Measurements from ENCODE around the gene ZNF460.

Gene ZNF460

DNA sequence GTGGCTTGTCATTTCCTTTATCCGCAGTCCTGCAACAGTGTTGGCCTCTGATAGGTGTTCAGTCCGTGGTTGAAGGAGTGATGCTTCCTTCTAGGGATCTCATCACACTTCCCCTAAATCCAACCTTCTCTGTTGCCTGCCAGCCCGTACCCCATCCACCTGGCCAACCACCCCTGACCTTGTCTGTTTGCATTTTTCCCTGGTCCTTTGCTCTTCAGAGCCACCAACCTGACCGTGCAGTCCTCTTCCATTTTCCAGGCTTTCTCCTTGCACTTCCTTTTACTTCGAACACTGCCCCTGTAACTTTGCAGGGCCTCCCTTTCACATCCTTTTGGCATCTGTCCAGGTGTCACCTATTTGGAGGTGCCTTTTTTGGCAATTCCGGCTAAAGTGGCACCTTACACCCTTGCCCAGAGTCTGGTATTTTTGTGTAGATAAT, 696 bp downstream of the ZNF460 start:
- DNase-seq (ENCODE audit: low read depth), result no peak

DNA sequence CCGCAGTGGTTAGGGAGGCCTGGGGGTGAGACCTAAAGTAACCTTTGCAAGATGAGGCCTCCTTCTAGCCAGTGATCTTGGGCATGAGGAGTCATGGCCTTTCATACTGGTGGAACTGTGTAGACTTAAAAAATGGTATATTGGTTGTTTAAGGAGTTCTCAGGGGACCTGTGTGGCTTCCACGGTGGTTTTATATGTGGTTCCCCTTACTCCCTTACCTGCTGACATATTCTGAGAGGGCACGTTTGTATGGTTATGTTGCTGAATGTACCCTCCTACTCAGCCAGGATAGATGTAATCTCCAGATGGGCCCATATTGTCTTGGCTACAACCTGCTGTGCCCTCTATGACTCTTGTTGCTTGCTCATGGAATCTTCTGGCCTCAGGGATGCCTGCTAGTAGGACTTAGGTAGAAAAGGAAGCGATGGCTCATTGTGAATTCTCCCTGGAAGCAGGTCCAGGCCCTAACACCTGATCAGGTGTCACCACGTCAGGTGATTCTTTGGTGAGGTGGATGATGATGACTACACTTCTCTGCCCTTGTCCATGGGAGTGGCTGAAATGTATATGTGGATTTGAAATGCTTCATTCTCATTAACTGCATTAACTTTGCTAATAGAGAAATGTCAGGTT, 1.8 kb downstream of the ZNF460 start:
- no peak for DNase-seq (ENCODE audit: low read depth)

DNA sequence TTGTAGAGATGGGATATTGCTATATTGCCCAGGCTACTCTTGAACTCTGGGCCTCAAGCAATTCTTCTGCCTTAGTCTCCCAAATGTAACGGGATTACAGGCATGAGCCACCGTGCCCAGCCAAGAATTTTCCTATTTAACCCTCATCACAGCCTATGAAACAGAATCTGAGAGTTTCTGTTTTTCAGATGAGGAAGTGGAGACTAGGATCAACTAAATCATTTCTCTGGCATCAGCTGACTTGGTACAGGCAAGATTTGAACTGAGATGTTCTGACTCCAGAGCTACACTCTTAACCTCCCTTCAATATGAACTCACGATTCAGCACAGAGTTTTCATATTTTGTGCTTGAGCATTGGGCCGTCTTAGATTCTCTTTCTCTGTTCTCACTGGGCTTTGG, 8.1 kb downstream of the ZNF460 start:
- DNase-seq (ENCODE audit: low read depth), result no peak

DNA sequence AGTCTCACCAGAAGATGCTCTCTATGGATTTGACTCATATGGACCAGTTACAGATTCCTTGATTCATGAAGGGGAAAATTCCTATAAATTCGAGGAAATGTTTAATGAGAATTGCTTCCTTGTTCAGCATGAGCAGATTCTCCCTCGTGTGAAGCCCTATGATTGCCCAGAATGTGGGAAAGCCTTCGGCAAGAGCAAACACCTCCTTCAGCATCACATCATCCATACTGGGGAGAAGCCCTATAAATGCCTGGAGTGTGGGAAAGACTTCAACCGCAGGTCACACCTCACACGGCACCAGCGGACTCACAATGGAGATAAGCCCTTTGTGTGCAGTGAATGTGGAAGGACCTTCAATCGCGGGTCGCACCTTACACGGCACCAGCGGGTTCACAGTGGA, 10.7 kb downstream of the ZNF460 start:
- DNase-seq (ENCODE audit: low read depth), result no peak

DNA sequence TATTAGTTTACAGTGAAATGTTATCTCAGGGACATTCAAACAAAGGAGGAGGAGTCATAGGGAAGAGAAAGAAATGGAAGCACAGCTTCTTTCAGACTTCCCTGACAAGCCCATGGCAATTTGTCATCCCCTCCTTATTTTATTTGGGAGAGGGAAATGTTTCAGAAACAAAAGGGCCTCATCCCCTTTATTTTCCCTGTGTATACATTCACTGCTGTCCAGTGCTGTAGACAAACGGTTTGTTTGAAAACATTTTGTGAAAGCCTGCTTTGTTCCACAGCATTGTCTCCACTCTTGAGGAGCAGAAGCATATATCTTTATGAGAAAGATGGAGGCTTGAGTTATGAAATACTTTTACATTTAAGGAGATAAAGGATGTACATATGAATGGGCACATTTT, 12.3 kb downstream of the ZNF460 start:
- DNase-seq (ENCODE audit: low read depth), result no peak

DNA sequence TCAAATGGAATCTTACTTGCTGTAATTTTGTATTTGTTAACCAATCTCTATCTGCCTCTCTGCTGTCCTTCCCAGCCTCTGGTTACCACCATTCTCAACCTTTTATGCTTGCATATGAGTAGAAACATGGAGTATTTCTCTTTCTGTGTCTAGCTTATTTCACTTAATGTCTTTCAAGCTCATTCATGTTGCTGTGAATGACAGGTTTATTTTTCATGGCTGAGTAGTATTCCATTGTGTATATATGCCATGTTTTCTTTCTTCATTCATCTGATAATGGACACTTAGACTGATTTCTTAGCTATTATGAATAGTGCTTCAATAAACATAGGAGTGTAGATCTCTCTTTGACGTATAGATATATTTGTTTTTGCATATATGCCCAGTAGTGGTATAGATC, 13.4 kb downstream of the ZNF460 start:
- no peak for DNase-seq (ENCODE audit: low read depth)

DNA sequence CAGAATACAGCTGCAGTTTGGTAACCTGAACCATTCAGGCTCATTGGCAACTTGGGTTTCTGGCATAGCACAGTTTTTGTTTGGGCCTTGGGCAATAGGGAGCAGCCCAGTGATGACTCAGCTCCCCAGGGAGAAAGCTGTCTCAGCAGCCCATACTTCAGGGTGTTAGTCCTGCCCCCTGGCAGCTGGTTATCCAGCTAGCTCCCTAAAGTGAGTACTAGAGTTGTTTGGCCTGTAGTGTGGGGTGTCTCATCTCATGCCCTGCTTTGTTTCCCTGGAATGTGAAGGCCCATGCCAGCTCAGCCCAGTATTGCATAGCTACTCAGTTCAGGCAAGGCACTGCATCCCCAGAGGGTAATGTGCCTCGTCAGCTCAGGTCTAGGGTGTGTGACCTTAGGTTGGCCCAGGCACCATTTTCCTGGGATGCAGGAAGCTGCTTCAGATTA, 21.8 kb downstream of the ZNF460 start:
- DNase-seq (ENCODE audit: low read depth), result no peak

DNA sequence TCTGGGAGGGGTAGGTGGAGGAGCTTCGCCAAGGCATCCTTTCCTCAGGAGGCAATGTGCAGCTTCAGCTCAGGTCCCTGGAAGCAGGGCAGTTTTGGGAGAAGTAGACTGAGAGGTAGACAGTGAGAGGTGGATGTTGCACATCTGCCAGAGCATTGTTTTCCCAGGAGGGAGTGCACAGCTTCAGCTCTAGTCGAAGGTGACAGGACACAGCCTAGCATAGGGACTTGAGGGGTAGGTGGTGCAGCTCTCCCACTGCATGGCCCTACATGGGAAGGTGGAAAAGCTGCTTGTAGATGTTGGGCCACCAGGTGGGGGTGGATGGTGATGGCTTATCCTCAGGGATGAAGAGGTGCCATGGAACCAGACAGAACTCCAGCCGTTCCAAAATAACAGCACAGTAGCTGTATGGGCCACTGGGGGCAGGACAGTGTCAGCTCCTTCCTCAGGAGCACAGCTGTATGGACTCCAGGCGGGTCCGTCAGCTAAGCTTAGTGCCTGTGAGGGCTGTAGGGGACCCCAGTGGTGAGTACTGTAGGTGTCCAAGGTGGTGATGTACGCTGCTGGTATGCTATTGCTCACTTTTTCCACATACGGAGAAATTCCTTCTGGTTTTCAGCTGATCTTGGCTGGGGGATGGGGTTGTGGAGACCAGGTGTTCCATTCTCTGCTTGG, 22.6 kb downstream of the ZNF460 start:
- no peak for DNase-seq (ENCODE audit: low read depth)

DNA sequence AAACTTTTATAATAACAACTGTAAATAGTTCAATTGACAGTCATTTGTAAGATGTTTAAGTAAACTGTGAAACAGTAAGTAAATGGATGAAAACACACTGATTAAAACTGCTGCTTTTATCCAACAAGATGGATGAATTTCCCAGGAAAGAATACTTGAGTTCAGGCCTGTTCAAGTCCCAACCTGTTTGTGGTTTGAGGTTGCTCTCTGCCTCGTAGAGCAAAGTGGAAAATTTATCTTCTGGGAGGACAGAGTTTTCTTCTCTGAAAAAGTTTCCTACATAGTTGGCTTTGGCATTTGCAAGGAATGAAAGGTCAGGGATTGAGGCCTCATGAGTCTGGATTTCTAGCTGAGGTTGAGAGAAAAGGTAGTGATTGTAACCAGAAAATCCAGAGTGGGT, 24.8 kb downstream of the ZNF460 start:
- no peak for DNase-seq (ENCODE audit: low read depth)

DNA sequence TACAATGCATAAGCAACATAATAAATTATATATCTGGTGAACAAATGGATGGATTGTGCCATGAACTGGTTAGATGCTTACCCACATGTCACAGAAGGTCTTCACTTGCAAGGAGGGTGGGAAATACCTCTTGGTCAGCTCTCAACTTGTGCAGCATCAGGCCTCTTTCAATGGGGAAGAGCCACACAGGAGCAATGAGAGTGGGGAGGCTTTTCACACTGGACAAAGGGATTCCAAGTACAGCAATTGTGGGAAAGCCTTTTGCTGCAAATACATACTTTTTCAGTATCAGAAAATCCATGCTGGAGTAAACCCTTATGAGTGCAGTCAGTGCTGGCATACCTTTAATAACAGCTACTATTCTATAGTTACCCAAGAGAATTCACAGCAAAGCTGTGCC, 28.2 kb downstream of the ZNF460 start:
- DNase-seq (ENCODE audit: low read depth), result no peak

DNA sequence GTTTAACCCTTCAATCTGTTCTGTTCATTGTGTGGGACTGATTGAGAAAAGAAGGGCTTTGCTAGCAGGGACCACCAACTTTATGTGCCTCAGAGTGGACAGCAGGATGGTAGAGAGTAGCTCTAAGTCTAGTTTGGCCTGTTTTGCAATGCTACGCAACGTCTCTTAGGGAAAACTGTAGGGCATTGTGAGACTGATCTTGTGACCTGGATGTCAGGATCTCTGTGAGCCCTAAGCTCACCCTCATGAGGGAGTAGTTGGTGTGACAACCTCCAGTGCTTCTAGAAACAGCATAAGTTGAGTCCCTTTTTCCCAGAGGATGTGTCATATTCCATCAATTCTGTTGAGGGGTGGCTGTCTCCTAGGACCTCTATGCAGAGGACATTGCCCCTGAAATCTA, 30.5 kb downstream of the ZNF460 start:
- DNase-seq (ENCODE audit: low read depth), result no peak

DNA sequence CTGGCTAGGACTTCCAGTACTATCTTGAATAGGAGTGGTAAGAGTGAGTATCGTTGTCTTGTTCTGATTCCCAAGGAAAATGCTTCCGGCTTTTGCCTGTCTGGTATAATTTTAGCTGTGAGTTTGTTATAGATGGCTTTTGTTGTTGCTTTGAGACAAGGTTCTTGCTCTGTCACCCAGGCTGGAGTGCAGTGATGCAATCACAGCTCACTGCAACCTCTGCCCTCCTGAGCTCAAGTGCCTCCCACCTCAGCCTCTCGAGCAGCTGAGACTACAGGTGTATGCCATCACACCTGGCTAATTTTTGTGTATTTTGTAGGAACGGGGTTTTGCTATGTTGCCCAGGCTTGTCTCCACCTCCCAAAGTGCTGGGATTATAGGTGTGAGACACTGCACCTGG, 33.9 kb downstream of the ZNF460 start:
- DNase-seq (ENCODE audit: low read depth), result no peak

DNA sequence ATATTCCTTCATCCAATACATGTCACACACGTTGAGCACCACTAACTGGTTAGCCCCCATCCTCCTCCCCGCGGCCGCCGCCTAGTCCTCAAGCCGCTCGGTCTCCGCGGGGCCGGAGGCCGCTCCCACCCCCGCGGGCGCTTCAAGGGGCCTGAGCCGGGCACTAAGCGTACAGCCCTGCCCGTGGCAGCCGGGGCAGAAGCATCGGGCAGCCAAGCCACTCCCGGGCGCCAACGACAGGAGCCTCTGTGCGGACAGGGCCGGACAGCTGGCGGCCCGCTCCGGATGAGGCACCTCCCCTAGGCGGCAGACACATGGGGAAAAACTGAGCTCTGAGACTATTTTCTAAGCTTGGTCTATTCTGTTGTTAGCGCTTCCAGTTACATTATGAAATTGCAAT, 37.2 kb downstream of the ZNF460 start:
- no peak for DNase-seq (ENCODE audit: low read depth)

DNA sequence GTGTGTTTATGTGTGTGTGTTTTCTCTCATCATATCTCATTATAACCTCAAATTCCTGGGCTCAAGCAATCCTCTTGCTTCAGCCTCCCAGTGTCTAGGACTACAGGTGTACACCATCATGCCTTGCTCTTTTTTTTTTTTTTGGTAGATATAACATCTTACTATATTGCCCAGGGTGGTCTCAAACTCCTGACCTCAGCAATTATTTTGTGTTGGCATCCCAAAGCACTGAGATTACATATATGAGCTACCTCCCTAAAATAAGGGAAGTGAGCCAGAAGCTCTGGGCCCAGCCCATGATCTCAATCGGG, 39.5 kb downstream of the ZNF460 start:
- DNase-seq (ENCODE audit: low read depth), result no peak

DNA sequence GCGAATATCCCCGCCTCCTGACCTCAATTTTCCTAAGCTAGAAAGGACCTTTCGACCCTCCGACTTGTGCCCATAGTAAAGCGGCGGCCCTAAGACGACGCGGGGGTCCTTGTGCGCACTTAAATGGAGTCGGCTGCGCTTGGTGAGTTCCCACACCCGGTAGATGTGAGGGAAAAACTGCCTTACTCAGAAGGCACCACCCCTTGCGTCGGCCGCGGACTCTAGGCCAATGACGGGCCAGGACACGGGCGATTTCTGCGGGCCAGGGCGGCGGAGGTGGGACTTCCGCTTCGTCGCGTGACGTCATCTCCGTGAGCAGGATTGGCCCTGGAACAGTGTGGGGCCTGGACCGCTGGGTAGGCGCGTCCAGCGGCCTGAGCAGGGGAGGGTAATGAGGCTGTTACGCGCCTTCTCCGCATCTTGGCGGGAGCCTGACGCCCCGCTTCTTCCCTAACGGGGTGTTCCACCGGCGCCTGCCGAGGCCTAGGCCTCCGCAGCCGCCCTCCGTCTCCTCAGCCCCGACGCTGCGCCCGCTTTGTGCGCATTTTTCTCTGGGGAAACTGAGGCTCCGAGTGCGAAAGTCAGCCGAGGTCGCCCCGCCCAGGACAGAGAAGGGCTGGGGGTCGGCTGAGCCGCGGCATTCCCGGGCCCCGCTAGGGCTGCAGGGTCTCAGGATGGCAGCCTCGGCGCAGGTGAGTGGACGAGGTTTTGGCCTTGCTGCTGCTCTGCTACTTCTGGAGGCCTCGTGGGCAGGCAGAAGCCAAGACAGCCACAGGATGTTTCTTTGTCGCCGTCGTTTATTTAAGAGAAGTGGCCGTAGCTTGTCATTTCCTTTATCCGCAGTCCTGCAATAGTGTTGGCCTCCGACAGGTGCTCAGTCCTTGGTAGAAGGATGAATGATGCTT, 40.1 kb downstream of the ZNF460 start, which contains the start of gene ZNF543:
Gene ZNF543, plus strand, starts transcription at position 293 of the 905 bp plus-strand sequence. Its CDS starts 382 bp downstream, at position 675.
- DNase-seq (ENCODE audit: low read depth), result peak; percentile 88

DNA sequence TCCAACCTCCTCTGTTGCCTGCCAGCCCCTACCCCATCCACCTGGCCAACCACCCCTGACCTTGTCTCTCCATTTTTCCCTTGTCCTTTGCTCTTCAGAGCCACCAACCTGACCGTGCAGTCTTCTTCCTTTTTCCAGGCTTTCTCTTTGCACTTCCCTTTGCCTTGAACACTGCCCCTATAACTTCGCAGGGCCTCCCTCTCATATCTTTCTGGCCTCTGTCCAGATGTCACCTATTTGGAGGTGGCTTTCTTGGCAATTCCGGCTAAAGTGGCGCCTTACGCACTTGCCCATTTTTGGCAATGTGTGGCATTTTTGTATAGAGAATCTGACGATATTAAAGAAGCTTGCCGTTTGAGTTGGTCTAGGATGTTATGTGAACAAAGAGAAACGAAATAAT, 40.8 kb downstream of the ZNF460 start:
- no peak for DNase-seq (ENCODE audit: low read depth)

DNA sequence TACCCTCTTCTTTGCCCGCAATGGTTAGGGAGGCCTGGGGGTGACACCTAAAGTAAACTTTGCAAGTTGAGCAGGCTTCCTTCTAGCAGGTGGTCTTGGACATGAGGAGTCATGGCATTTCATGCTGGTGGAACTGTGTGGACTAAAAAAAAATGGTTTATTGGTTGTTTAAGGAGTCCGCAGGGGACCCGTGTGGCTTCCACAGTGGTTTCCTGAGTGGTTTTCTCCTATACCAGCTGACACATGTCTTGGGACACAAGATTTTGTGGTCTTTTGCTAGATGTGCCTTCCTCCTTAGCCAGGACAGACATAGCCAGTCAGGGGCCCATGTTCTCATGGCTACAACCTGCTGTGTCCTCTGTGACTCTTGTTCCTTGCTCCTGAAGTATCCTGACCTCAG, 41.5 kb downstream of the ZNF460 start:
- DNase-seq (ENCODE audit: low read depth), result no peak

DNA sequence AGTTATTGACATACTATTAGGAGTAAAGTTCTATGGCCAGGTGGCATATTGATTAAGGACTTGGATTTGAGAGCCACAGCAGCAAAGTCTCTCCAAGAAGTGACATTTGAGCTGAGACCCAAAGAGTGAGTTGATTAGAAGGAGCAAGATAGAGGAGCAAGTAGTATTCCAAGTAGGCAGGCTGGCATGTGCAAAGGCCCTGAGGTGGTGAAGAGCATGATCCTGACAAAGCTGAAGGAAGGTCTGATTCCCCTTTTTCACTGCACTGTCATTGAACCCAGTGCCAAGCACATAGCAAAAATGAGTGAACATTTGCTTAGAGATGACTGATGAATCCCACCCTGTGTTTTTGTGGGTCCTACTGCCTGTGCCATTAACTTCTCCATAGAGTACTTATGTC, 44.7 kb downstream of the ZNF460 start:
- no peak for DNase-seq (ENCODE audit: low read depth)

DNA sequence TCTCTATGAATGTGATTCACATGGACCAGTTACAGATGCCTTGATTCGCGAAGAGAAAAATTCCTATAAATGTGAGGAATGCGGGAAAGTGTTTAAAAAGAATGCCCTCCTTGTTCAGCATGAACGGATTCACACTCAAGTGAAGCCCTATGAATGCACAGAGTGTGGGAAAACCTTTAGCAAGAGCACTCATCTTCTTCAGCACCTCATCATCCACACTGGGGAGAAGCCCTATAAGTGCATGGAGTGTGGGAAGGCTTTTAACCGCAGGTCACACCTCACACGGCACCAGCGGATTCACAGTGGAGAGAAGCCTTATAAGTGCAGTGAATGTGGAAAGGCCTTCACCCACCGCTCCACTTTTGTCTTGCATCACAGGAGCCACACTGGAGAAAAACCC, 47.7 kb downstream of the ZNF460 start:
- DNase-seq (ENCODE audit: low read depth), result no peak

DNA sequence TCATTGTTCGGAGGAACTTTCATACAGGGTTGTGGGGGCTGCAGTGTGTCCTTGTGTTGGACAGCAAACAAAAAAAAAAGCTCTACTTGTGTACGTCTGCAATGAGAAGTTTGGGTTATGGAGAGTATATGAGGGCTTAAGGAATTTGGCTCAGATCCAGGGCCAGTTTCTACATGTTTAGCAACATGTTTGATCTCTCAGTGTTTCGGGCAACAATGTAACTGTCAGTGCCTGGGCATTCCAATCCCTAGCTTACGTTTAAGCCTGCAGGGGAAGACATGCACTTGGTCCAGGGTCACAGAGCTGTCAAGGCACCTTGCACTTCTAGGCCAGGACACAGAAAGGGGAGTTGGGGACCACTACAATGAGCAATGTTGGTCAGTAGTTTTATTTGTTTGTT, 53.9 kb downstream of the ZNF460 start:
- DNase-seq (ENCODE audit: low read depth), result no peak

DNA sequence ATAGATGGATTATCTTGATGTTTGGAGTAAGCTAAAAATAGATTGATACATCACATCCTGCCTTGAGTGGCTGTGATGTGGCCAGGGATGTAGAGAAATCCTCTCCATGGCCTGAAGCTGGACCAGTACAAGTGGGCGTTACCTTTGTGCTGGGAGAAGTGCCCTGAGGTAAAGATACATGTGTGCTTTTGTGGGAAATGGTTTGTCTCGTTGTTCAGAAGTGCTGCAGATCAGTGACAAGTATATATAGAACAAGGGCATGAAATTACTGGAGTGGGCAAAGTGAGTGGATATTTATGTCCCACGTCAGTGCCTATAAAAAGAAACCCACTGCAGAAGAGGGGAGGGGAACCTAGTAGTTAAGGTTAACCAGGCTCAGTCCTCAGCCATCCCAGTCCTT, 58.6 kb downstream of the ZNF460 start:
- DNase-seq (ENCODE audit: low read depth), result no peak

DNA sequence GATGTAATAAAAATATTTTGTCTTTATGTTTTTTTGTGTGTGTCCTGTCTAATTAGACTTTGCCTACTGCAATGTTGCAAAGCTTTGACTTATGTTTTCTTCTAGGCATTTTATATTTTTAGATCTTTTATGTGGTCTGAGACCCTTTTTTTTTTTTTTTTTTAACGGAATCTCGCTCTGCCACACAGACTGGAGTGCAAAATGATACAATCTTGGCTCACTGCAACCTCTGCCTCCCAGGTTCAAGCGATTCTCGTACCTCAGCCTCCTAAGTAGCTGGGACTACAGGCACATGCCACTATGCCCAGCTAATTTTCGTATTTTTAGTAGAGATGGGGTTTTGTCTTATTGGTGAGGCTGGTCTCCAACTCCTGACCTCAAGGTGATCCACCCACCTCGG, 62.3 kb downstream of the ZNF460 start:
- no peak for DNase-seq (ENCODE audit: low read depth)

All from activated T-cell treated with anti-CD3 and anti-CD28 coated beads for 24 hours (primary cell).